ENCODE measurements around the gene EYA2. TPM values are rescaled to one million over a fixed set of nuclear protein-coding genes. Genes with fewer than 3 reads are reported as not detected.

EYA2 gene
- total RNA-seq, 1 donor from 2014 or later: 9.0 TPM

DNA sequence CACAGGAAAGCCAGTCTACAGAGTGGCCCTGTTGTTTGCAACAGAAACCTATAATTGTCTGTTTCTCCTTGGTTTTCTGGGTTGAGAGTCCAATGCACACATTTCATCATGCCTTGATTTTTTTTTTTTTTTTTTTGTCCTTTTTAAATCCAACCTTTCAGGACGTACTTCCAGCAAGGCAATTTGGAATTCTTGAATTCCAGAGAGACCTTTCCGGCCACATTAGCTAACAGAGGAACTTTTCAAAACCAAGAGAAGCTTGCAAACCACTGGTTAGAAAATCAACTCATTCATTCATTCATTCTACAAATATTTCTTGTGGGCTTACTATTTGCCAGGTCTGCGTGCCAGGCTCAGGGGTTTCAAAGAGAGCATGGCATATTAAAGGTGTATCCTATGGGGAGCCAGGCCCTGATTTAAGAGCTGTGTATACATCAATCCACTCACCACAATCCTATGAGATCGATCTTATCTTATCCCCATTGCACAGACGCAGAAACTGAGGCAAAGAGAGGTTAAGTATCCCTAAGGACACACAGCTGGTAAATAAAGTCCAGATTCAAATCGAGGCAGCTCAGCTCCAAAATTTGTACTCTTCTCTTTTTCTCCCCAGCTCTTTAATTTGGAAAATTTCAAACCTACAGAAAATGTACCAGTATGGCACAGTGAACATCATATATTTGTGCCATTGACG lies 43.0 kb downstream of the EYA2 start:
- Mint-ChIP-seq H3K27ac (no peak overlapping the region), H3K9me3 (no peaks in the 10 kb centered on the region), H3K27me3 (ENCODE audit: low read depth) (no peaks in the 10 kb centered on the region), H3K4me3 (no peak overlapping the region), H3K4me1 (peaks cover 12% of the 10 kb centered on the region), H3K36me3 (no peaks in the 10 kb centered on the region)
- TF ChIP-seq, protein P1, sequence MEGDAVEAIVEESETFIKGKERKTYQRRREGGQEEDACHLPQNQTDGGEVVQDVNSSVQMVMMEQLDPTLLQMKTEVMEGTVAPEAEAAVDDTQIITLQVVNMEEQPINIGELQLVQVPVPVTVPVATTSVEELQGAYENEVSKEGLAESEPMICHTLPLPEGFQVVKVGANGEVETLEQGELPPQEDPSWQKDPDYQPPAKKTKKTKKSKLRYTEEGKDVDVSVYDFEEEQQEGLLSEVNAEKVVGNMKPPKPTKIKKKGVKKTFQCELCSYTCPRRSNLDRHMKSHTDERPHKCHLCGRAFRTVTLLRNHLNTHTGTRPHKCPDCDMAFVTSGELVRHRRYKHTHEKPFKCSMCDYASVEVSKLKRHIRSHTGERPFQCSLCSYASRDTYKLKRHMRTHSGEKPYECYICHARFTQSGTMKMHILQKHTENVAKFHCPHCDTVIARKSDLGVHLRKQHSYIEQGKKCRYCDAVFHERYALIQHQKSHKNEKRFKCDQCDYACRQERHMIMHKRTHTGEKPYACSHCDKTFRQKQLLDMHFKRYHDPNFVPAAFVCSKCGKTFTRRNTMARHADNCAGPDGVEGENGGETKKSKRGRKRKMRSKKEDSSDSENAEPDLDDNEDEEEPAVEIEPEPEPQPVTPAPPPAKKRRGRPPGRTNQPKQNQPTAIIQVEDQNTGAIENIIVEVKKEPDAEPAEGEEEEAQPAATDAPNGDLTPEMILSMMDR (IDR thresholded peaks at IDR 0.05; ENCODE audit: unreplicated experiment): no peak
- no peak for DNase-seq (ENCODE audit: low spot score in 2 of 2, unreplicated experiment in 2 of 2)

- Mint-ChIP-seq H3K4me1 (peaks cover 11% of the 10 kb centered on the region), H3K9me3 (no peaks in the 10 kb centered on the region), H3K27me3 (ENCODE audit: low read depth) (no peaks in the 10 kb centered on the region), H3K27ac (peak overlapping the region; percentile 52), H3K36me3 (no peaks in the 10 kb centered on the region), H3K4me3 (no peak overlapping the region)
- TF ChIP-seq, protein P1 (IDR thresholded peaks at IDR 0.05; ENCODE audit: unreplicated experiment): no peak
- no peak for DNase-seq (ENCODE audit: low spot score in 2 of 2, unreplicated experiment in 2 of 2)
Measured at GRCh38 chr20:46938434-46938833, 43.8 kb downstream of the EYA2 start.

DNA sequence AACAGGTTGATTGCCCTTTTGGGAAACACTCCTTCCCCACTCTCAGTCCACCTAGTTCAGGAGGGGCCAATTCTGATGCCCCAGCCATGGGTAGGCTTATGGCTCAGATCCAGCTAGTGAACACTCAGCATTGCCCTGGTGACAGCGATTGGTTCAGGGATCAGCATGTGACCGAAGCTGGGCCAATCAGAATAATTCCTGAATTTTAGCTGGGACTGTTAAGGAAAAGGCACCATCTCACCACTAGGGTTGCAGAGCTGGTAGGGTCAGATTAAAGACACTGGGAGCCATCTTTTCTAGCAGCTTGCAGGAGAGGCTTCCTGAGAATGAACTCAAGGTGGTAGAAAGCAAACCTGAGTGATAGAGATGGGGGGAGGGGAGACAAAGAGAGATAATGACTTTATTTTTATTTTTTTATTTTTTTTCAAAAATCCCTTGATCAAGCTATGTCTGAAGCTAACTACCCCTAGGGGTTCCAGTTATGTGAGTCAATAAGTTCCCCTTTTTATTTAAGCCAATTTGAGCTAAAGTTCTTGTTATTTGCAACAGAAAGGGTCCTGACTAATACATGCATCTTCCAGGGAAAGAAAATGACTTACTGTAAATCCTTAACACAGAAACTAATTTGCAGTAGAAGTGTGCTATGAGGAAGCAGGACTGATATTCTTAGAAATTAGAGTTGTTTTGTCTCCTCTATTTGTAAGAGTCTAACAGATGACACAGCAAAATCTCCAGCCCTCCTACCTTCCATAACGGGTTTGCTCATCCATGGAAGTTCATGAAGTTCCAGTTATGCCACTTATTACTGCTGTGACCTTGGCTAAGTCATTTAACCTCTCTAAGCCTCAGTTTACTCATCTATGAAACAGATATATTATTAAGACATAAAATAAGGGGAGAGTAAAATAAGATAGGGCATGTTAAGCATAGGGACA lies 44.7 kb downstream of the EYA2 start:
- Mint-ChIP-seq H3K4me3 (no peak overlapping the region), H3K36me3 (no peaks in the 10 kb centered on the region), H3K27me3 (ENCODE audit: low read depth) (no peaks in the 10 kb centered on the region), H3K4me1 (peaks cover 11% of the 10 kb centered on the region), H3K9me3 (no peaks in the 10 kb centered on the region), H3K27ac (no peak overlapping the region)
- TF ChIP-seq, protein P1 (IDR thresholded peaks at IDR 0.05; ENCODE audit: unreplicated experiment): peak; percentile 33
- DNase-seq (ENCODE audit: low spot score in 2 of 2, unreplicated experiment in 2 of 2): no peak

DNA sequence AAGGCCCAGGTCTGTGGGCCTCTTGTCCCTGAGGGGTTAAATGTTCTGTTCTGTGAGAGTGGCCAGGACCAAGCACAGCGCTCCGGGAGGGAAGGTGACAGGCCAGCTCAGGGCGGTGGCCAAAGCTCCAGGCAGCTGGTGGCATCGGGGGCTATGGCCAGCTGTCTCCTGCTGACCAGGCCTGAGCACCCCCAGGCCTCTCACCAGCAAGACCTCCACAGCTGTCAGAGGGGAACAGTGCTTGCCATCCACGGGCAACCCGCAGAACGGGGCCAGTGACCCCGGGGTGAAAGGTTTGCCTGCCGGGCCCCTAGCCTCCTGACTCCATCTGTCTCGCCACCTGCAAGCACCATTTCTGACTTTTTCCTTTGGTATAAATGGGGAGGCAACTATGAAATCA lies 46.0 kb downstream of the EYA2 start:
- Mint-ChIP-seq H3K36me3 (no peaks in the 10 kb centered on the region), H3K27ac (no peak overlapping the region), H3K4me1 (peaks cover 11% of the 10 kb centered on the region), H3K4me3 (no peak overlapping the region), H3K9me3 (no peaks in the 10 kb centered on the region), H3K27me3 (ENCODE audit: low read depth) (no peaks in the 10 kb centered on the region)
- DNase-seq (ENCODE audit: low spot score in 2 of 2, unreplicated experiment in 2 of 2): no peak
- TF ChIP-seq, protein P1 (IDR thresholded peaks at IDR 0.05; ENCODE audit: unreplicated experiment): no peak

- H3K4me1 Mint-ChIP-seq: peaks cover 11% of the 10 kb centered on the region
- no peaks in the 10 kb centered on the region for H3K27me3 Mint-ChIP-seq (ENCODE audit: low read depth)
- H3K36me3 Mint-ChIP-seq: no peaks in the 10 kb centered on the region
- TF ChIP-seq, protein P1 (IDR thresholded peaks at IDR 0.05; ENCODE audit: unreplicated experiment): no peak
- H3K27ac Mint-ChIP-seq: no peak overlapping the region
- H3K4me3 Mint-ChIP-seq: no peak overlapping the region
- H3K9me3 Mint-ChIP-seq: no peaks in the 10 kb centered on the region
- DNase-seq (ENCODE audit: low spot score in 2 of 2, unreplicated experiment in 2 of 2): no peak
Measured at GRCh38 chr20:46941404-46941803, 46.8 kb downstream of the EYA2 start.
